Glutamatergic neuron (in vitro differentiated cells): Measurements from ENCODE around the gene PLS1. TPM values are rescaled to one million over a fixed set of nuclear protein-coding genes. Genes with fewer than 3 reads are reported as not detected.

Experiments
- DNase-seq: peaks from one replicate; pipeline ENCODE4 v3.0.0; 2022
- H3K27ac Mint-ChIP-seq: one replicate; pipeline ENCODE4 v1.8.0; 2020; ENCODE audit warnings: mild to moderate bottlenecking, mixed read lengths, inconsistent platforms; ENCODE audit not compliant: unreplicated experiment
- H3K27me3 Mint-ChIP-seq: one replicate; pipeline ENCODE4 v1.8.0; 2020; ENCODE audit warnings: mild to moderate bottlenecking, moderate library complexity, mixed read lengths, inconsistent platforms; ENCODE audit not compliant: unreplicated experiment
- H3K36me3 Mint-ChIP-seq: one replicate; pipeline ENCODE4 v1.8.0; 2020; ENCODE audit warnings: mild to moderate bottlenecking, mixed read lengths, inconsistent platforms; ENCODE audit not compliant: unreplicated experiment
- H3K4me1 Mint-ChIP-seq: one replicate; pipeline ENCODE4 v1.8.0; 2020; ENCODE audit warnings: mild to moderate bottlenecking, low read depth, mixed read lengths, inconsistent platforms; ENCODE audit not compliant: unreplicated experiment
- H3K4me3 Mint-ChIP-seq: one replicate; pipeline ENCODE4 v1.8.0; 2020; ENCODE audit warnings: mild to moderate bottlenecking, mixed read lengths, inconsistent platforms; ENCODE audit not compliant: unreplicated experiment
- H3K9me3 Mint-ChIP-seq: one replicate; pipeline ENCODE4 v1.8.0; 2020; ENCODE audit warnings: mild to moderate bottlenecking, moderate library complexity, mixed read lengths, inconsistent platforms; ENCODE audit not compliant: unreplicated experiment
- total RNA-seq: library from RNA; stranded (reverse); fragmentation: NEBNext Ultra II Directional; extraction: Animal tissue kit (Norgen Biotek cat#: 25700); gene quantifications from one replicate; pipeline ENCODE4 v1.2.1, GENCODE V29; 2021; ENCODE audit not compliant: unreplicated experiment
- TF ChIP-seq, protein P1 (sequence below): fragments of 200-600 bp; sonication (generic); IDR thresholded peaks from one replicate; pipeline ENCODE4 v1.5.0; 2021; ENCODE audit not compliant: partially characterized antibody, unreplicated experiment

PLS1 gene
- total RNA-seq, 1 donor from 2014 or later, result 1.3 TPM

DNA sequence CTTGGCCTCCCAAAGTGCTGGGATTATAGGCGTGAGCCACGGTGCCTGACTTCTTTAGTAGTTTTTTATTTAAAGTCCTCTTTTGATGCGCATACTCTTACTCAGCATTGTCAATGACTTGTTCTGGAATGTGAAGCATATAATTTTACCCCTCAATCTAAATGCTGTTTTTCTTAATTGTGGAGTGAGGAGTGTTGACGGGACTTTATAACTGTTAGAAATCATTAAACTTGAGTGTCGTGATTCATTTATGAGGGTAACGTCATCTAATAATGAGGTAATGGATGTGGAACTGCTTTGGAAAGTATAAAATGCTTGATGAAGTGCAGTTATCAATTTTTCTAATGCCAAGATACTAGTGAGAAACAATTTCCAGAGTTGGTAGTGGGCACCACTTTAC lies 48.3 kb downstream of the PLS1 start:
- Mint-ChIP-seq H3K4me1 (no peaks in the 10 kb centered on the region), H3K9me3 (peaks cover 3% of the 10 kb centered on the region), H3K36me3 (no peaks in the 10 kb centered on the region), H3K4me3 (no peak overlapping the region), H3K27ac (no peak overlapping the region), H3K27me3 (no peaks in the 10 kb centered on the region)
- TF ChIP-seq, protein P1, sequence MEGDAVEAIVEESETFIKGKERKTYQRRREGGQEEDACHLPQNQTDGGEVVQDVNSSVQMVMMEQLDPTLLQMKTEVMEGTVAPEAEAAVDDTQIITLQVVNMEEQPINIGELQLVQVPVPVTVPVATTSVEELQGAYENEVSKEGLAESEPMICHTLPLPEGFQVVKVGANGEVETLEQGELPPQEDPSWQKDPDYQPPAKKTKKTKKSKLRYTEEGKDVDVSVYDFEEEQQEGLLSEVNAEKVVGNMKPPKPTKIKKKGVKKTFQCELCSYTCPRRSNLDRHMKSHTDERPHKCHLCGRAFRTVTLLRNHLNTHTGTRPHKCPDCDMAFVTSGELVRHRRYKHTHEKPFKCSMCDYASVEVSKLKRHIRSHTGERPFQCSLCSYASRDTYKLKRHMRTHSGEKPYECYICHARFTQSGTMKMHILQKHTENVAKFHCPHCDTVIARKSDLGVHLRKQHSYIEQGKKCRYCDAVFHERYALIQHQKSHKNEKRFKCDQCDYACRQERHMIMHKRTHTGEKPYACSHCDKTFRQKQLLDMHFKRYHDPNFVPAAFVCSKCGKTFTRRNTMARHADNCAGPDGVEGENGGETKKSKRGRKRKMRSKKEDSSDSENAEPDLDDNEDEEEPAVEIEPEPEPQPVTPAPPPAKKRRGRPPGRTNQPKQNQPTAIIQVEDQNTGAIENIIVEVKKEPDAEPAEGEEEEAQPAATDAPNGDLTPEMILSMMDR, result no peak
- no peak for DNase-seq

DNA sequence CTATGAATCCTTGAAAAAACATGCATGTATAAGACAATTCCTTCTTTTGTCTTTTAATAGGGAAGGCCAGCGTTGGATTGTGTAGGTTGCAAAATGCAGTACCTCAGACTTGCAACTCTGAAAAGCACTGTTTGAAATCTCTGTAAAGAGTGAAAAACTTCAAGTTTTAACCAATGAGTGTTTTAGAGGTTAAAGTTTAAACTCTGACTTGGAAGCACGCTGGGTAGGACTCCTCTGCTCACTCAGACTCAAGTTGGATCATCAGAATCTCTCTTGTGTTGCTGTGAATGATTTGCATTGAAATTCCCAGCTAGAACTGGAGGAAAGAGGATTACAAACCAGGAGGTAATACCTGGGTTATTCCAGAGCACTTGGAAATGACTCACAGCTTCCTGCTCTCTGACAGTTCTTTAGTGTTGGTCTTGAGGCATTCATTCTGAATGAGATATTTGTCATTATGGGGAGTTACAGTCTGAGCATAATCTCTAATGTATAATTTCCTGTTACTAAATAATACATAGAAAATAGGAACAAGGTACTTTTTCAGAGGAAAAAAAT lies 49.1 kb downstream of the PLS1 start:
- Mint-ChIP-seq H3K27ac (no peak overlapping the region), H3K4me3 (no peak overlapping the region), H3K27me3 (no peaks in the 10 kb centered on the region), H3K36me3 (no peaks in the 10 kb centered on the region), H3K4me1 (no peaks in the 10 kb centered on the region), H3K9me3 (peaks cover 3% of the 10 kb centered on the region)
- no peak for DNase-seq
- TF ChIP-seq, protein P1, result no peak

DNA sequence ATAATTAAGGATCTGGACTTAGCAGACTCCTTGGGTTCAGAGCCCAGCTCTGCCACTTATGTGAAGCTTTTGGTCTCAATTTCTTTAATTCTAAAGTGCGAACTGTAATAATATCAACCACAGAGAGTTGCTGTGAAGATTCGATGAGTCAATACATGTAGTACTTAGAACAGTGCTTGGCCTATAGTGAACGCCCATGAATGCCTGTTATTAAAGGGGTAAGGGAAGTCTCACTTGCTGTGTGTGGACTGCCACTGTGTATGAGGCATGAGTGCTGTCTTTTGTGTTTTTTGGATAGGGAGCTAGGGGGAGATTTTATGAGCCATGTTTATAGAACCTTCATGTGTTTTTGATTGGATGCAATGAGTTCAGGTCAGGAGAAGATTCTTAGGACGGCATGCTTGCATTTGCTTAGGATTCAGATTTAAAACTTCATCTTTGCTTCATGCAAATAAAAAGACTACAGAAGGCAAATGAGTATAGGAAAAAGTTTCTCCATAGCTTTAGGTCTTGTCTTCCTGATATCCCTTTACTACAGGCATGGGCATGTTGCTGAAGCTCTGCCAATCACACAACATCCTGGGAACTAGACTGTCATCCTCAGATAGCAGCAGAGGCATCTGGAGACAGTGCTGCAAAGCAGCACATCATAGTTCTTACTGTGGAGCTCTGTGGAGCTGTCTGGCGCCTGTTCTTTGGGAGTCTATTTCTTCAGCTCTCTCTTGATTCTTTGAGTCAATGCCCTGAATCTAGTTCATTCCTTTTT lies 50.0 kb downstream of the PLS1 start:
- no peak overlapping the region for H3K4me3 Mint-ChIP-seq
- H3K36me3 Mint-ChIP-seq, result no peaks in the 10 kb centered on the region
- TF ChIP-seq, protein P1, result no peak
- H3K27me3 Mint-ChIP-seq, result no peaks in the 10 kb centered on the region
- no peaks in the 10 kb centered on the region for H3K9me3 Mint-ChIP-seq
- no peak overlapping the region for H3K27ac Mint-ChIP-seq
- H3K4me1 Mint-ChIP-seq, result no peaks in the 10 kb centered on the region
- no peak for DNase-seq

DNA sequence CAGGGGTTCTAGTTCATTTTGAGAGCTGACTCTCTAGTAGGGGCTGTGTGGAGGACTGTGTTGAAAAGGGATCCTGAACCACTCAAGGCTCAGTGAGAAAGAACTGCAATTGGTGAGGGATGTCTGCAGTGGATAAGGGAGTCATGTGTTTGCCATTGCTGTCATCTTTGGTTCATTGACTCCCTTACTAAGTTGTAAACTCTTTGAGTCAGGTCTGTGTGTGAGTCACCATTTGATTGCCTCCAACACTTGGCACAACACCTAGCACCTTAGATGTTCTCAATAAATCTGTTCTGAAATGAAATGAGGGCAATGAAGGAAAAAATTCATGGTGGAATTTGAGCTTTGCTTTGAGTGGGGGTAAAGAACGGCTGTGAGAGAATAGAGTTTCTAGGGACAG lies 51.7 kb downstream of the PLS1 start:
- Mint-ChIP-seq H3K9me3 (no peaks in the 10 kb centered on the region), H3K4me1 (no peaks in the 10 kb centered on the region), H3K4me3 (no peak overlapping the region), H3K27ac (no peak overlapping the region), H3K27me3 (no peaks in the 10 kb centered on the region), H3K36me3 (no peaks in the 10 kb centered on the region)
- DNase-seq, result no peak
- TF ChIP-seq, protein P1, result no peak

DNA sequence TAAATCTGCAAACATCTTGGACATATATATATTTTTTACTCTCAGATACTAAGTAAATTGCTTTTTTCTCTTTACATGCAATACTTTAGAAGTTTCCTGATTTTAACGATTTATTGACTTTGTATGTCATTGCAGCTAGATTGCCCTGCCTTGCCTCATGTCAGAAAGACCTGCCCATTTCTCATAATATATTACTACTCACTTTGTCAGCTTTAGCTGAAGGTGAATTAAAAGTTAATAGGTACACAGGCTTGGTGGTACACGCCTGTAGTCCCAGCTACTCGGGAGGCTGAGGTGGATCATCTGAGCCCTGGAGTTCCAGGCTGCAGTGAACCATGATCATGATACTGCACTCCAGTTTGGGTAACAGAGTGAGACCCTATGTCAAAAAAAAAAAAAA lies 52.8 kb downstream of the PLS1 start:
- Mint-ChIP-seq H3K4me3 (no peak overlapping the region), H3K4me1 (no peaks in the 10 kb centered on the region), H3K9me3 (no peaks in the 10 kb centered on the region), H3K27me3 (no peaks in the 10 kb centered on the region), H3K27ac (no peak overlapping the region), H3K36me3 (no peaks in the 10 kb centered on the region)
- TF ChIP-seq, protein P1, result no peak
- DNase-seq, result no peak
